Upper lobe of right lung (tissue), 1 donor: Measurements from ENCODE around the gene C12orf76. TPM values are rescaled to one million over a fixed set of nuclear protein-coding genes. Genes with fewer than 3 reads are reported as not detected.

ENCODE experiments used
- ATAC-seq: fragments of 200-7000 bp; cut with Tn5 transposase; one replicate; pipeline ENCODE4 v1.9.1; 2020; ENCODE audit warnings: mild to moderate bottlenecking, moderate library complexity
- DNase-seq: peaks from one replicate; pipeline ENCODE4 v3.0.0-alpha.2; 2020
- H3K27ac ChIP-seq: fragments of 200-600 bp; one replicate; pipeline ENCODE4 v1.8.0; 2022
- H3K27me3 ChIP-seq: fragments of 200-600 bp; one replicate; pipeline ENCODE4 v1.8.0; 2022; ENCODE audit warnings: mild to moderate bottlenecking
- H3K36me3 ChIP-seq: fragments of 200-600 bp; one replicate; pipeline ENCODE4 v1.8.0; 2022
- H3K4me1 ChIP-seq: fragments of 200-600 bp; one replicate; pipeline ENCODE4 v1.8.0; 2022
- H3K4me3 ChIP-seq: fragments of 200-600 bp; one replicate; pipeline ENCODE4 v1.8.0; 2022; ENCODE audit warnings: mild to moderate bottlenecking
- H3K9me3 ChIP-seq: fragments of 200-600 bp; one replicate; pipeline ENCODE4 v1.8.0; 2022
- CTCF ChIP-seq: fragments of 200-600 bp; IDR thresholded peaks from one replicate; pipeline ENCODE4 v1.8.0; 2022; ENCODE audit warnings: antibody characterized with exemption
- intact Hi-C: fragments of 100-400 bp; cut with DNase I; formaldehyde crosslinking; loops from one replicate; pipeline ENCODE4 v1.11.0; 2022
- total RNA-seq: library from RNA; stranded (reverse); fragmentation: NEBNext Ultra II Directional; extraction: Animal tissue kit (Norgen Biotek cat#: 25700); gene quantifications from one replicate; pipeline ENCODE4 v1.2.1, GENCODE V29; 2021
- donor health status: DM: no; HTN: yes; CAD: no; lungs with severe emphysema.

C12orf76 gene
- total RNA-seq, 1 donor from 2014 or later = 25.0 TPM

- intact Hi-C loops = no loop called here
- no peaks in the 10 kb centered on the region for H3K9me3 ChIP-seq
- H3K4me1 ChIP-seq = peaks cover 4% of the 10 kb centered on the region
- no peak overlapping the region for H3K27ac ChIP-seq
- H3K27me3 ChIP-seq = no peaks in the 10 kb centered on the region
- DNase-seq = no peak
- no peak for TF ChIP-seq CTCF
- ATAC-seq = no peak
- no peak overlapping the region for H3K4me3 ChIP-seq
- no peaks in the 10 kb centered on the region for H3K36me3 ChIP-seq
Measured at GRCh38 chr12:110084314-110085015, 36.1 kb upstream of the C12orf76 start.

GRCh38 chr12:110080410-110080809 is 32.1 kb upstream of the C12orf76 start:
- Histone ChIP-seq H3K4me1 (peaks cover 4% of the 10 kb centered on the region), H3K9me3 (no peaks in the 10 kb centered on the region), H3K27me3 (no peaks in the 10 kb centered on the region), H3K36me3 (no peaks in the 10 kb centered on the region), H3K27ac (peak overlapping the region; percentile 77), H3K4me3 (no peak overlapping the region)
- intact Hi-C loops = no loop called here
- DNase-seq (no peak), ATAC-seq (peak; percentile 65)
- no peak for TF ChIP-seq CTCF

- peak; percentile 91 for ATAC-seq
- no peaks in the 10 kb centered on the region for H3K27me3 ChIP-seq
- H3K9me3 ChIP-seq = no peaks in the 10 kb centered on the region
- H3K4me1 ChIP-seq = peaks cover 4% of the 10 kb centered on the region
- peak; percentile 82 for DNase-seq
- intact Hi-C loops = no loop called here
- H3K36me3 ChIP-seq = no peaks in the 10 kb centered on the region
- TF ChIP-seq CTCF = no peak
- peak overlapping the region; percentile 30 for H3K4me3 ChIP-seq
- peak overlapping the region; percentile 77 for H3K27ac ChIP-seq
Measured at GRCh38 chr12:110079477-110080400, 31.4 kb upstream of the C12orf76 start.

- Histone ChIP-seq H3K27ac (no peak overlapping the region), H3K9me3 (no peaks in the 10 kb centered on the region), H3K36me3 (no peaks in the 10 kb centered on the region), H3K4me1 (peaks cover 13% of the 10 kb centered on the region), H3K27me3 (no peaks in the 10 kb centered on the region), H3K4me3 (no peak overlapping the region)
- ATAC-seq = no peak
- TF ChIP-seq CTCF = no peak
- DNase-seq = no peak
- intact Hi-C loops = no loop called here
Measured at GRCh38 chr12:110077800-110078199, 29.5 kb upstream of the C12orf76 start.

- TF ChIP-seq CTCF = no peak
- H3K4me3 ChIP-seq = no peak overlapping the region
- no peak overlapping the region for H3K27ac ChIP-seq
- H3K4me1 ChIP-seq = peaks cover 17% of the 10 kb centered on the region
- intact Hi-C loops = no loop called here
- no peaks in the 10 kb centered on the region for H3K36me3 ChIP-seq
- H3K27me3 ChIP-seq = no peaks in the 10 kb centered on the region
- ATAC-seq = no peak
- no peak for DNase-seq
- no peaks in the 10 kb centered on the region for H3K9me3 ChIP-seq
Measured at GRCh38 chr12:110075880-110076279, 27.6 kb upstream of the C12orf76 start.
